B cell (primary cell): ENCODE measurements around the gene SGSH. TPM values are rescaled to one million over a fixed set of nuclear protein-coding genes. Genes with fewer than 3 reads are reported as not detected.

ENCODE experiments used
- ATAC-seq: fragments of 200-7000 bp; cut with Tn5 transposase; one replicate; pipeline ENCODE4 v1.10.0; 2021; ENCODE audit warnings: low read depth, mild to moderate bottlenecking, moderate number of reproducible peaks, moderate library complexity
- CTCF ChIA-PET: fragments of 350-600 bp; sonication (Branson Sonifier 250); formaldehyde crosslinking; loops from one replicate; lab custom pipeline; 2021; ENCODE audit warnings: antibody characterized with exemption, inconsistent platforms; lab: Charles Lee
- POLR2A ChIA-PET: fragments of 350-600 bp; sonication (Branson Sonifier 250); formaldehyde crosslinking; loops from one replicate; lab custom pipeline; 2021; ENCODE audit warnings: antibody characterized with exemption; lab: Charles Lee
- DNase-seq: peaks from one replicate; pipeline ENCODE4 v3.0.0; 2013
- H2AFZ ChIP-seq: 2 replicates; pipeline ENCODE4 v1.6.1; 2012; ENCODE audit warnings: mild to moderate bottlenecking, low read depth, low read length; ENCODE audit not compliant: insufficient read depth, poor library complexity, severe bottlenecking
- H3K27ac ChIP-seq, 2 donors: 1 replicate in 1 of 2; 2 replicates in 1 of 2; pipeline ENCODE4 v1.5.1; 2012 to 2013; ENCODE audit warnings: low read length in 2 of 2, mild to moderate bottlenecking in 2 of 2, moderate library complexity in 1 of 2
- H3K27me3 ChIP-seq, 4 experiments: fragments of 200-600 bp in 1 of 4; sonication (generic) in 1 of 4; replicated peaks in 1 of 4; 1 replicate in 2 of 4; 2 replicates in 2 of 4; pipeline versions ENCODE4 v1.6.1 to v1.7.0; 2013 to 2016; ENCODE audit warnings: low read length in 3 of 4, mild to moderate bottlenecking in 2 of 4, mixed read lengths in 1 of 4, moderate library complexity in 1 of 4; ENCODE audit not compliant: insufficient read depth in 4 of 4, control insufficient read depth in 3 of 4; ENCODE audit errors: control extremely low read depth in 1 of 4
- H3K36me3 ChIP-seq, 2 experiments: replicated peaks in 1 of 2; 1 replicate in 1 of 2; 2 replicates in 1 of 2; pipeline versions ENCODE4 v1.6.1 to v1.7.1; 2013; ENCODE audit warnings: low read length in 1 of 2; ENCODE audit not compliant: insufficient read depth in 2 of 2, control insufficient read depth in 1 of 2; ENCODE audit errors: control extremely low read depth in 1 of 2, extremely low read depth in 1 of 2
- H3K4me1 ChIP-seq, 2 donors: fragments of 200-600 bp in 1 of 2; sonication (generic) in 1 of 2; 1 replicate in 1 of 2; 2 replicates in 1 of 2; pipeline versions ENCODE4 v1.5.1 to v1.6.1; 2013 to 2017; ENCODE audit warnings: low read length in 2 of 2; ENCODE audit not compliant: control insufficient read depth in 2 of 2, insufficient read depth in 2 of 2
- H3K4me2 ChIP-seq: replicated peaks from 2 replicates; pipeline ENCODE3; 2012; ENCODE audit warnings: mild to moderate bottlenecking, low read depth, low read length; ENCODE audit not compliant: poor library complexity, severe bottlenecking
- H3K4me3 ChIP-seq, 5 experiments: fragments of 200-600 bp in 1 of 5; sonication (generic) in 1 of 5; 1 replicate in 3 of 5; 2 replicates in 2 of 5; pipeline versions ENCODE4 v1.5.1 to v1.7.0; 2011 to 2016; ENCODE audit warnings: low read length in 4 of 5, mild to moderate bottlenecking in 4 of 5, low read depth in 2 of 5, control low read depth in 1 of 5, moderate library complexity in 1 of 5; ENCODE audit not compliant: insufficient read depth in 1 of 5; ENCODE audit errors: control extremely low read depth in 1 of 5, extremely low read depth in 1 of 5
- H3K79me2 ChIP-seq: fragments of 200-600 bp; sonication (generic); one replicate; pipeline ENCODE4 v1.6.0; 2016; ENCODE audit warnings: low read length; ENCODE audit not compliant: control insufficient read depth, insufficient read depth
- H3K9ac ChIP-seq: fragments of 200-600 bp; sonication (generic); 2 replicates; pipeline ENCODE4 v1.6.1; 2017; ENCODE audit warnings: mild to moderate bottlenecking, low read length, moderate library complexity
- H3K9me3 ChIP-seq, 3 donors: one replicate each; pipeline versions ENCODE4 v1.6.1 to v1.7.1; 2013; ENCODE audit warnings: low read length in 2 of 3; ENCODE audit not compliant: control insufficient read depth in 2 of 3, insufficient read depth in 1 of 3; ENCODE audit errors: control extremely low read depth in 1 of 3
- H4K20me1 ChIP-seq: 2 replicates; pipeline ENCODE4 v1.6.0; 2012; ENCODE audit warnings: mild to moderate bottlenecking, low read length; ENCODE audit not compliant: insufficient read depth, control insufficient read depth, poor library complexity, severe bottlenecking
- H3K27ac Mint-ChIP-seq: one replicate; pipeline ENCODE4 v1.8.0; 2021; ENCODE audit warnings: mixed read lengths
- H3K27me3 Mint-ChIP-seq: one replicate; pipeline ENCODE4 v1.8.0; 2021; ENCODE audit warnings: mixed read lengths
- H3K4me1 Mint-ChIP-seq: one replicate; pipeline ENCODE4 v1.8.0; 2021; ENCODE audit warnings: mixed read lengths
- H3K4me3 Mint-ChIP-seq: one replicate; pipeline ENCODE4 v1.8.0; 2021; ENCODE audit warnings: mixed read lengths
- H3K9me3 Mint-ChIP-seq: one replicate; pipeline ENCODE4 v1.8.0; 2022; ENCODE audit warnings: mixed read lengths; ENCODE audit not compliant: insufficient read depth
- CTCF ChIP-seq: fragments of 200-600 bp; IDR thresholded peaks from one replicate; pipeline ENCODE4 v1.8.0; 2022; ENCODE audit warnings: antibody characterized with exemption, mild to moderate bottlenecking
- EZH2 ChIP-seq: IDR thresholded peaks from 2 replicates; pipeline ENCODE4 v1.6.1; 2012; ENCODE audit warnings: borderline replicate concordance, low read depth, mild to moderate bottlenecking, moderate library complexity, low read length; ENCODE audit not compliant: insufficient read depth, poor library complexity, severe bottlenecking
- WGBS: methylation state at CpG from one replicate; pipeline ENCODE4 v1.1.5; 2013; ENCODE audit warnings: missing lambda C conversion rate; ENCODE audit not compliant: insufficient coverage; 5-methylcytosine and 5-hydroxymethylcytosine counted together
- intact Hi-C: fragments of 100-400 bp; cut with micrococcal nuclease; formaldehyde crosslinking; loops from one replicate; pipeline ENCODE4 v1.10.0; 2022
- polyA plus RNA-seq: library from polyadenylated mRNA; depleted of rRNA; stranded (reverse); fragments of >200 nt; gene quantifications from 2 replicates; pipeline ENCODE4 v1.2.3, GENCODE V29; 2012
- total RNA-seq, 2 donors: library from RNA; stranded (reverse); fragments of 120-200 nt in 1 of 2; gene quantifications; 1 replicate in 1 of 2; 2 replicates in 1 of 2; pipeline versions ENCODE4 v1.2.3 to v1.2.4, GENCODE V29; 2013 to 2022

The SGSH gene
- total and polyA plus RNA-seq, 2 donors (not counting 1 experiment from before 2014, with no cell fraction given), result 44.5 to 83.7 TPM

- no CpG with 5 or more reads among the region's 6 CpGs for WGBS
- Histone ChIP-seq H3K4me2 (no peak overlapping the region), H3K36me3 (no peaks in the 10 kb centered on the region), H3K79me2 (no peaks in the 10 kb centered on the region), H3K27ac (no peak overlapping the region), H3K9ac (no peak overlapping the region), H3K9me3 (peaks cover 0 to 3% (median 0%) of the 10 kb centered on the region in 3 donors), H2AFZ (no peak overlapping the region), H3K27me3 (peaks cover 0 to 5% (median 0%) of the 10 kb centered on the region in 4 experiments), H4K20me1 (no peaks in the 10 kb centered on the region), H3K4me3 (no peak overlapping the region), H3K4me1 (no peaks in the 10 kb centered on the region)
- DNase-seq, result no peak
- TF ChIP-seq EZH2, result no peak
- no peak for TF ChIP-seq CTCF
- Mint-ChIP-seq H3K4me1 (no peaks in the 10 kb centered on the region), H3K9me3 (no peaks in the 10 kb centered on the region), H3K27ac (no peak overlapping the region), H3K27me3 (peaks cover 10% of the 10 kb centered on the region), H3K4me3 (no peak overlapping the region)
- no peak for ATAC-seq
- POLR2A ChIA-PET, result no interaction called here
- CTCF ChIA-PET, result no interaction called here
- intact Hi-C loops, result no loop called here
Observed at GRCh38 chr17:80173916-80174315, 46.2 kb downstream of the SGSH start.

GRCh38 chr17:80173126-80173525, 47.0 kb downstream of the SGSH start:
- no CpG with 5 or more reads among the region's 12 CpGs for WGBS
- Histone ChIP-seq H3K79me2 (no peaks in the 10 kb centered on the region), H3K9me3 (peaks cover 0 to 3% (median 0%) of the 10 kb centered on the region in 3 donors), H3K4me2 (no peak overlapping the region), H4K20me1 (no peaks in the 10 kb centered on the region), H3K9ac (no peak overlapping the region), H3K4me3 (no peak overlapping the region), H3K4me1 (no peaks in the 10 kb centered on the region), H3K27ac (no peak overlapping the region), H2AFZ (no peak overlapping the region), H3K27me3 (peaks cover 0 to 9% (median 0%) of the 10 kb centered on the region in 4 experiments), H3K36me3 (no peaks in the 10 kb centered on the region)
- TF ChIP-seq EZH2, result no peak
- TF ChIP-seq CTCF, result no peak
- Mint-ChIP-seq H3K27ac (no peak overlapping the region), H3K4me3 (no peak overlapping the region), H3K27me3 (peaks cover 9% of the 10 kb centered on the region), H3K4me1 (no peaks in the 10 kb centered on the region), H3K9me3 (no peaks in the 10 kb centered on the region)
- ChIA-PET CTCF (no interaction called here), POLR2A (no interaction called here)
- ATAC-seq, result no peak
- no peak for DNase-seq
- intact Hi-C loops, result no loop called here
